Right lobe of liver (tissue), 6 donors: Measurements from ENCODE around the gene ARMC7. TPM values are rescaled to one million over a fixed set of nuclear protein-coding genes. Genes with fewer than 3 reads are reported as not detected.
A peak's percentile ranks its signal among the peaks of the same experiment; 100 is the strongest.

Experiments
- ATAC-seq, 4 donors: fragments of 200-7000 bp; cut with Tn5 transposase; one replicate each; pipeline ENCODE4 v1.9.1; 2020; ENCODE audit warnings: mild to moderate bottlenecking in 4 of 4, moderate library complexity in 4 of 4
- DNase-seq, 3 donors: peaks; one replicate each; pipeline ENCODE4 v3.0.0-alpha.2; 2020
- H3K27ac ChIP-seq, 3 donors: fragments of 200-600 bp; one replicate each; pipeline ENCODE4 v1.8.0; 2022
- H3K27me3 ChIP-seq, 2 donors: fragments of 200-600 bp; one replicate each; pipeline ENCODE4 v1.8.0; 2022
- H3K36me3 ChIP-seq, 4 donors: fragments of 200-600 bp; sonication (generic) in 1 of 4; one replicate each; pipeline versions ENCODE4 v1.5.1 to v1.8.0; 2017 to 2022; ENCODE audit warnings: control low read depth in 1 of 4
- H3K4me1 ChIP-seq, 4 donors: fragments of 200-600 bp; sonication (generic) in 1 of 4; one replicate each; pipeline versions ENCODE4 v1.5.1 to v1.8.0; 2017 to 2022; ENCODE audit warnings: control low read depth in 1 of 4
- H3K4me3 ChIP-seq, 3 donors: fragments of 200-600 bp; one replicate each; pipeline ENCODE4 v1.8.0; 2022
- H3K9me3 ChIP-seq, 4 donors: fragments of 200-600 bp; sonication (generic) in 1 of 4; one replicate each; pipeline versions ENCODE4 v1.5.1 to v1.8.0; 2017 to 2022; ENCODE audit warnings: control low read depth in 1 of 4
- POLR2A ChIP-seq: fragments of 450-650 bp; IDR thresholded peaks from one replicate; pipeline ENCODE4 v1.6.1; 2017; ENCODE audit warnings: antibody characterized with exemption, mild to moderate bottlenecking
- WGBS: methylation state at CpG from one replicate; pipeline ENCODE4 v1.1.6; 2018; ENCODE audit warnings: low coverage, low lambda C conversion rate; ENCODE audit not compliant: insufficient coverage; ENCODE audit errors: missing lambda C conversion rate; 5-methylcytosine and 5-hydroxymethylcytosine counted together
- intact Hi-C, 2 donors: fragments of 100-400 bp; cut with DNase I; formaldehyde crosslinking; loops; one replicate each; pipeline versions ENCODE4 v1.11.2 to v1.14.1; 2022
- total RNA-seq, 6 experiments: library from RNA; depleted of rRNA in 2 of 6; stranded (reverse); fragments of >200 nt in 2 of 6; fragmentation: NEBNext Ultra II Directional in 3 of 6; extraction: Animal tissue kit (Norgen Biotek cat#: 25700) in 3 of 6; gene quantifications; one replicate each; pipeline versions ENCODE4 v1.1.0 to v1.2.4, GENCODE V29; 2016 to 2023
- TF ChIP-seq, protein P1 (sequence below), 4 donors: fragments of 200-600 bp in 3 of 4; fragments of 450-650 bp in 1 of 4; IDR thresholded peaks; one replicate each; pipeline versions ENCODE4 v1.5.1 to v1.8.0; 2016 to 2022; ENCODE audit warnings: antibody characterized with exemption in 4 of 4, mild to moderate bottlenecking in 2 of 4
- donor health status: DM: no; HTN: yes; CAD: no.
- donor health status: DM: no; HTN: no; CAD: no.
- donor health status: DM: no; HTN: no; CAD: no.
- donor health status: DM: no; HTN: yes; CAD: no.
- donor health status: DM: no; HTN: yes; CAD: no.

ARMC7 gene
- total RNA-seq, 6 experiments from 2014 or later: 4.7 to 6.3 (median 5.3) TPM

DNA sequence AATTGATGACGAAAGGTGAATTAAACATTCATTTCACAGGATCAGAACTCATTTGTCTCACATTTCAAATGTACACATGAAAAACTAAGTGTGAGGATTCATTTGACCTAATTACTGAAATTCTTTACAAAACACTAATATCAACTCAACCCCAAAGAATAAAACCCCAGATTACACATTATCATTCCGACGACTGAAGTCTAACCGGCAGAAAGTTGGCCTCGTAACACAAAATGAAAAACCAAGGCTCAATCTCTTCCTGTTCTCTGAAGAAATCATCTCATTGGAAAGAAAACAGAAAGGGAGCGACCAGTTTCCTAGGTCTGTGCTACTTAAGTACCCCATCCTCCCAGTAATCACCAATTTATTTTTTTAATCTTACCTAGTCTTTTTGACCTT lies 42.8 kb downstream of the ARMC7 start:
- no peaks in the 10 kb centered on the region for H3K9me3 ChIP-seq
- peaks cover 0 to 3% (median 1%) of the 10 kb centered on the region in 4 donors for H3K36me3 ChIP-seq
- H3K27ac ChIP-seq: no peak overlapping the region
- TF ChIP-seq, protein P1, sequence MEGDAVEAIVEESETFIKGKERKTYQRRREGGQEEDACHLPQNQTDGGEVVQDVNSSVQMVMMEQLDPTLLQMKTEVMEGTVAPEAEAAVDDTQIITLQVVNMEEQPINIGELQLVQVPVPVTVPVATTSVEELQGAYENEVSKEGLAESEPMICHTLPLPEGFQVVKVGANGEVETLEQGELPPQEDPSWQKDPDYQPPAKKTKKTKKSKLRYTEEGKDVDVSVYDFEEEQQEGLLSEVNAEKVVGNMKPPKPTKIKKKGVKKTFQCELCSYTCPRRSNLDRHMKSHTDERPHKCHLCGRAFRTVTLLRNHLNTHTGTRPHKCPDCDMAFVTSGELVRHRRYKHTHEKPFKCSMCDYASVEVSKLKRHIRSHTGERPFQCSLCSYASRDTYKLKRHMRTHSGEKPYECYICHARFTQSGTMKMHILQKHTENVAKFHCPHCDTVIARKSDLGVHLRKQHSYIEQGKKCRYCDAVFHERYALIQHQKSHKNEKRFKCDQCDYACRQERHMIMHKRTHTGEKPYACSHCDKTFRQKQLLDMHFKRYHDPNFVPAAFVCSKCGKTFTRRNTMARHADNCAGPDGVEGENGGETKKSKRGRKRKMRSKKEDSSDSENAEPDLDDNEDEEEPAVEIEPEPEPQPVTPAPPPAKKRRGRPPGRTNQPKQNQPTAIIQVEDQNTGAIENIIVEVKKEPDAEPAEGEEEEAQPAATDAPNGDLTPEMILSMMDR (IDR thresholded peaks at IDR 0.05): no peak
- TF ChIP-seq POLR2A: no peak
- H3K27me3 ChIP-seq: no peaks in the 10 kb centered on the region
- 78% methylated on average over 6 of the region's 6 CpGs for WGBS
- peaks cover 0 to 5% (median 0%) of the 10 kb centered on the region in 4 donors for H3K4me1 ChIP-seq
- intact Hi-C loops: no loop called here
- H3K4me3 ChIP-seq: no peak overlapping the region
- DNase-seq (no peak), ATAC-seq (no peak)

DNA sequence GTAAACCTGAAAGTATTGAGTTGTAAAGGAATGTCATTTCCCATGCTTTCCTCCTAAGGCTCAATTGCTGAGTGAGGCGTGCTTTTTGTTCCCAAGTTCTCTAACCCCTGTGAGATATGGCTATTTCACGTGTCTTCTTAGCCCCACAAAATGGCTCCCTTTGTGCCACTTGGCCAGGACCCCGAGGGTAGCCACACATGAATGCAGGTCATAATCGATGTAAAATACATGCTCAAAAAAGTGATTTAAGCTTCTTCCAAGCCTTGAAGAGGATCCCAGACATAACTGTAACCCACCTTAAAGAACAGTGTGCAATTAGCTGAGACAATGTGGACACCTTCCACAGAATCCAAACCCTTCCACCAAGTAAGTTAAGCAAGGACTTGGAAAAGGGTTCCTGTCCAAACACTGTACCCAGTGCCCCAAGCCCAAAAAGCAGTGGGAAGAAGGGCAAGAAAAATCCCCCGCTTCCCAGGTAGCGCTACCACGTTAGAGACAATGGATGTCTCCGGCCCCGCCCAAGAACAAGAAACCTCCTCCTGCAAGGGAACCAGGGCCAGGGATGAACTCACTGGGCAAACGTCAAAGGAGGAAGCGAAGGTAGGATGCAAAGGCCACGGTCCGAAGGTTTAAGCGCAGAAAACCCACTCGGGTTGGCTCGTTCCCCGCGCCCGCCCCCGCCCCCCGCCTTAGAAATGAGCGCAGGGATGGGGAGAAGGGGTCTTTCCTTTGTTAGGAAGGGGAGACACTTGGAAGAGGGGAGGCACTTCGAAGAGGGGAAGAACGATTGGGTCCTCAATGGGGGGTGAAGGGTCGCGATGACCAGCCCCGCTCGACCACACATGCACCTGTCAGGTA lies 43.4 kb downstream of the ARMC7 start:
- Histone ChIP-seq H3K4me3 (peak overlapping the region; percentile 67 to 96 (median 88)), H3K27ac (peak overlapping the region in 1 of 3 donors; percentile 78), H3K36me3 (peaks cover 0 to under 1% (median 0%) of the 10 kb centered on the region in 4 donors), H3K27me3 (no peaks in the 10 kb centered on the region), H3K9me3 (no peaks in the 10 kb centered on the region), H3K4me1 (peaks cover 0 to 5% (median 0%) of the 10 kb centered on the region in 4 donors)
- TF ChIP-seq, protein P1 (IDR thresholded peaks at IDR 0.05): no peak
- no peak for TF ChIP-seq POLR2A
- intact Hi-C loops: no loop called here
- DNase-seq: peak in 1 of 3 donors; percentile 59
- 19% methylated on average over 22 of the region's 28 CpGs for WGBS
- ATAC-seq: peak in 1 of 4 donors; percentile 16

DNA sequence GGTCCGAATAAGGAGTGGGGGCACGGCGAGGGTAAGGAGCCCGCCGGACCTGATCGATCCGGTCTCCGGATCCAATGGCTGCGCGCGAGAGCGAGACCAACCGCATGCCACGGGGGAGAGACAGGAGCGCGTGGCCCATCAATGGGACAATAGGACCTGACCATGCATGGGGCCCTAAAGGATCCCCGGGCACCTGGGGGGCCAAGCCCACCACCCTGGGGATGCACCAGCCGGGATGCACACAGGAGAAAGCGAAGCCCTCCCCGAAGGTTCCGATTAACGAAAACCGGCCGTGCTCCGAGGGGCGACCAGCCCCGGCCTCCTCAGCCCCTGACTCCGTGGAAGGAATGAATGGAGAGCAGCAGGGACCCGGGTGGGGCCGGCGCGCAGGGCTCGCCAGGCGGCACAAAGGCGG lies 44.0 kb downstream of the ARMC7 start:
- intact Hi-C loops: no loop called here
- ATAC-seq (peak in 2 of 4 donors; percentile 5 to 6), DNase-seq (peak; percentile 33 to 65 (median 55))
- peaks cover 0 to 5% (median 0%) of the 10 kb centered on the region in 4 donors for H3K4me1 ChIP-seq
- H3K27ac ChIP-seq: peak overlapping the region; percentile 38 to 78 (median 77)
- TF ChIP-seq, protein P1 (IDR thresholded peaks at IDR 0.05): no peak
- TF ChIP-seq POLR2A: no peak
- no CpG with 5 or more reads among the region's 35 CpGs for WGBS
- H3K27me3 ChIP-seq: no peaks in the 10 kb centered on the region
- peak overlapping the region; percentile 67 to 96 (median 88) for H3K4me3 ChIP-seq
- H3K9me3 ChIP-seq: no peaks in the 10 kb centered on the region
- no peaks in the 10 kb centered on the region for H3K36me3 ChIP-seq

DNA sequence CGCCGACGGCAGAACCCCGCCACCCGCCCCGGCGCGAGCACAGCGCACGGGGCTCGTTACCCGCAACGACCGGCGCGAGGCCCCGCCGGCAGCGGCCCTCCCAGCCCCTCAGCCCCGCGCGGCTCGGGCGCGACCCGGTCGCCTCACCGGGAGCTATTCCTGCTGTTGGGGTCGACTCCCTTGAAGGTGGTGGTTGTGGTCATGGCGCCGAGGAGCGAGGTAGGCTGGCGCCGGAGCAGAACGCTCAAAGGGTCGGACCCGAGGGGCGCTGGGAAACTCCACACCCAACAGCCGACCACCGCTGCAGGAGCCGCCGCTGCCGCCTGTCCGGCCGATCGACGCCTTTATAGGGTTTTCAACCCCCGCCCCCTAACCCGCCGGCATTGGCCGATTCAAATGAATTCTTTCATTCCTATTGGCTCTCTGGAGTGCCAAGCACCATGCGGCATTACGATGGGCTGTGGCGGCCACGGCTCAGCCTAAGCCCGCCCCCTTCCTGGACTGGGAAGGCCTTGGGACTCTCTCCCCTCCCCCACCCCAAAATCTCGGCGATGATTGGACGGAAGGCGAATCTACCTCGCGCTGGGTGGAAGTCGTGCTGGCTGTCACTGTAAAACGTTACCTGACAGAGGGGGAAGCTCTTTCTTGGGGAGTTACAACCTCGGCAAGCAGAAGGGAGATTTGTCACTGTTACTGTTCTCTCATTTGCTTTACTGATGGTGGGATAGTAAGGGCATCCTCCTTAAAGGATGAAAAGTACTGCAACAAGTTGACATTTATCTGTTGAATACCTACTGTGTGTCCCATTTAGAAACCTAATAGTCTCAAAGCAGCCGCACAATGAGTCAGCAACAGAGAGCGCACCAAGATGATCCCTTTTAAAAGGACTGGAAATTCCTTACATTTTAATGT lies 44.7 kb downstream of the ARMC7 start, which contains the start of gene JPT1:
Gene JPT1, minus strand, starts transcription at position 318 of the 912 bp plus-strand sequence. Its CDS starts 115 bp downstream, at position 203.
- no peaks in the 10 kb centered on the region for H3K36me3 ChIP-seq
- peak within 1 kb of the TSS; percentile 67 to 96 (median 88) for H3K4me3 ChIP-seq
- no peaks in the 10 kb centered on the region for H3K9me3 ChIP-seq
- peak within 1 kb of the TSS; percentile 38 to 78 (median 77) for H3K27ac ChIP-seq
- H3K27me3 ChIP-seq: no peaks in the 10 kb centered on the region
- intact Hi-C loops: no loop called here
- TF ChIP-seq, protein P1 (IDR thresholded peaks at IDR 0.05): no peak
- TF ChIP-seq POLR2A: peak; percentile 100
- ATAC-seq: peak; percentile 99 to 100 (median 100)
- peaks cover 0 to 5% (median 0%) of the 10 kb centered on the region in 4 donors for H3K4me1 ChIP-seq
- 8% methylated on average over 16 of the region's 67 CpGs for WGBS
- peak; percentile 98 to 99 (median 98) for DNase-seq
